ENCODE data around the gene FIP1L1. TPM values are rescaled to one million over a fixed set of nuclear protein-coding genes. Genes with fewer than 3 reads are reported as not detected.
"Not testable (repeated sequence)": the region's sequence is repeated elsewhere in the genome, so short reads cannot be mapped to it uniquely, and the experiment has no call there.

Gene FIP1L1, protein sequence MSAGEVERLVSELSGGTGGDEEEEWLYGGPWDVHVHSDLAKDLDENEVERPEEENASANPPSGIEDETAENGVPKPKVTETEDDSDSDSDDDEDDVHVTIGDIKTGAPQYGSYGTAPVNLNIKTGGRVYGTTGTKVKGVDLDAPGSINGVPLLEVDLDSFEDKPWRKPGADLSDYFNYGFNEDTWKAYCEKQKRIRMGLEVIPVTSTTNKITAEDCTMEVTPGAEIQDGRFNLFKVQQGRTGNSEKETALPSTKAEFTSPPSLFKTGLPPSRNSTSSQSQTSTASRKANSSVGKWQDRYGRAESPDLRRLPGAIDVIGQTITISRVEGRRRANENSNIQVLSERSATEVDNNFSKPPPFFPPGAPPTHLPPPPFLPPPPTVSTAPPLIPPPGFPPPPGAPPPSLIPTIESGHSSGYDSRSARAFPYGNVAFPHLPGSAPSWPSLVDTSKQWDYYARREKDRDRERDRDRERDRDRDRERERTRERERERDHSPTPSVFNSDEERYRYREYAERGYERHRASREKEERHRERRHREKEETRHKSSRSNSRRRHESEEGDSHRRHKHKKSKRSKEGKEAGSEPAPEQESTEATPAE
- total RNA-seq (10 to 100 TPM; 73.0 to 90.7 TPM), polyA plus RNA-seq (10 to 100 TPM; 63.9 to 68.1 TPM)

DNA sequence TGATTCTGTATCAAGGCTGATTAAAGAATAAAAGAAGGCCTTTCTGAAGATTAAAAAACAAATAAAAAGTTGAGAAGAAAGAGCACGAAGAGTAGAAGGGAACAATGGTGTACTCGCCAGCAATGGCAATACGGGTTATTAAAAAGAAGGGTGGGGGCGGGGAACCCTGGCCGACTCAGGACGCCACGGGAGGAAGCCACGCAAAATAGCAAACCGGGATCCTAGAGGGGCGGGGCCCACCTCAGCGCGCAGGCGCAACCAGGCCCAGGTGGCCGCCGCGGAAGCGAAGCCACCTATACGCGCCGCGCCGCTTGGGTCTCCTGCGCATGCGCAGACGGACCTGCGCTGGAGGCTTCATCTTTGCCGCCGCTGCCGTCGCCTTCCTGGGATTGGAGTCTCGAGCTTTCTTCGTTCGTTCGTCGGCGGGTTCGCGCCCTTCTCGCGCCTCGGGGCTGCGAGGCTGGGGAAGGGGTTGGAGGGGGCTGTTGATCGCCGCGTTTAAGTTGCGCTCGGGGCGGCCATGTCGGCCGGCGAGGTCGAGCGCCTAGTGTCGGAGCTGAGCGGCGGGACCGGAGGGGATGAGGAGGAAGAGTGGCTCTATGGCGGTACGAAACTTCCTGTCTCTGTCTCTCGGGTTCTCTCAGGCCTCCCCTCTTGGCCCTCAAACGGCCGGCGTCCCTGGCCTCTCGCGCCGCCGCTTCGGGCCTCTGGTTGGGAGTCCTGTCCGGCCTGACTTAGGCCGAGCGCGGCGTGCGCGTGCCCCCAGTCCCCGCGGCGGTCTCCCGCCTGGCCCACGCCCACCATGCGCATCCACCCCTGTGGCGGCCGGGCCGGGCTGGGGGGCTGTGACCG, at the start of gene FIP1L1:
FIP1L1 (plus strand) TSS at position 323 of the 852 bp plus-strand sequence; CDS start at position 521, 198 bp downstream.
- Mint-ChIP-seq H3K27ac (peak within 1 kb of the TSS; percentile 97 to 100 (median 99)), H3K27me3 (no peaks in the 10 kb centered on the region), H3K4me1 (peaks cover 19 to 53% (median 34%) of the 10 kb centered on the region in 4 donors), H3K4me3 (peak within 1 kb of the TSS; percentile 98 to 100 (median 99)), H3K36me3 (peaks cover 3 to 22% of the 10 kb centered on the region in 2 donors), H3K9me3 (peaks cover 0 to 4% (median 0%) of the 10 kb centered on the region in 8 donors)
- ChIA-PET CTCF (ENCODE audit: partially characterized antibody) (interaction anchor here (1.7 kb wide), 1 partner anchor 9 kb away, joined by 7 read pairs; no protein-coding TSS in a partner anchor), POLR2A (ENCODE audit: partially characterized antibody) (interaction anchor here (0.5 to 3.3 kb wide), 5 partner anchors 11 to 665 kb away, joined by 3 to 49 read pairs (median 4); partner anchors contain the start of gene SCFD2)
- no peaks in the 10 kb centered on the region for H3K9me3 ChIP-seq (ENCODE audit: control insufficient read depth in 1 of 2, low read length in 2 of 2)
- no peaks in the 10 kb centered on the region for H3K27me3 ChIP-seq (ENCODE audit: insufficient read depth, low read length)
- peaks cover 37% of the 10 kb centered on the region for H3K4me1 ChIP-seq (ENCODE audit: insufficient read depth, low read length)
- peak; percentile 93 to 97 (median 95) for DNase-seq
- H3K27ac ChIP-seq (ENCODE audit: low read depth, low read length) = peak within 1 kb of the TSS; percentile 92
- peak within 1 kb of the TSS; percentile 71 to 89 for H3K4me3 ChIP-seq (ENCODE audit: low read length in 2 of 2)
- intact Hi-C loops (cut with micrococcal nuclease) = loop anchor here (1.0 to 5.0 kb wide), 5 partner anchors 11 to 1535 kb away; partner anchors contain the start of genes CHIC2, DCUN1D4 and SCFD2
- no peaks in the 10 kb centered on the region for H3K36me3 ChIP-seq (ENCODE audit: insufficient read depth, low read length)

DNA sequence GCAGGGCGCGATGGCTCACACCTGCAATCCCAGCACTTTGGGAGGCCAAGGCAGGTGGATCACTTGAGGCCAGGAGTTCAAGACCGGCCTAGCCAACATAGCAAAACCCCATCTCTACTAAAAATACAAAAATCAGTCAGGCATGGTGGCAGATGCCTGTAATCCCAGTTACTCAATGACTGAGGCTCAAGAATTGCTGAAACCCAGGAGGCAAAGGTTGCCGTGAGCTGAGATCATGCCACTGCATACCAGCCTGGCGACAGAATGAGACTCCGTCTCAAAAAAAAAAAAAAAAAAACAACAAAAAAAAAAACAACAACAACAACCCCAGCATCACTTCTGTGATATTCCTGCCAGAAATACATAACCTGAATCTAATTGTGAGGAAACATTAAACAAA, 42.5 kb upstream of the FIP1L1 start:
- H3K9me3 ChIP-seq (ENCODE audit: control insufficient read depth in 1 of 2, low read length in 2 of 2); H3K4me1 ChIP-seq (ENCODE audit: insufficient read depth, low read length); H3K27ac ChIP-seq (ENCODE audit: low read depth, low read length); H3K4me3 ChIP-seq (ENCODE audit: low read length in 2 of 2); DNase-seq; H3K36me3 ChIP-seq (ENCODE audit: insufficient read depth, low read length); H3K27me3 ChIP-seq (ENCODE audit: insufficient read depth, low read length); H3K4me3 Mint-ChIP-seq; H3K27ac Mint-ChIP-seq; H3K27me3 Mint-ChIP-seq; H3K4me1 Mint-ChIP-seq; intact Hi-C loops (cut with micrococcal nuclease); POLR2A ChIA-PET (ENCODE audit: partially characterized antibody): not testable (repeated sequence)
- CTCF ChIA-PET (ENCODE audit: partially characterized antibody) = interaction anchor here (0.6 kb wide), 1 partner anchor 47 kb away, joined by 3 read pairs; no protein-coding TSS in a partner anchor
- H3K9me3 Mint-ChIP-seq = peaks cover 0 to 12% (median 4%) of the 10 kb centered on the region in 8 donors
- peaks cover 19% of the 10 kb centered on the region in 2 donors for H3K36me3 Mint-ChIP-seq

DNA sequence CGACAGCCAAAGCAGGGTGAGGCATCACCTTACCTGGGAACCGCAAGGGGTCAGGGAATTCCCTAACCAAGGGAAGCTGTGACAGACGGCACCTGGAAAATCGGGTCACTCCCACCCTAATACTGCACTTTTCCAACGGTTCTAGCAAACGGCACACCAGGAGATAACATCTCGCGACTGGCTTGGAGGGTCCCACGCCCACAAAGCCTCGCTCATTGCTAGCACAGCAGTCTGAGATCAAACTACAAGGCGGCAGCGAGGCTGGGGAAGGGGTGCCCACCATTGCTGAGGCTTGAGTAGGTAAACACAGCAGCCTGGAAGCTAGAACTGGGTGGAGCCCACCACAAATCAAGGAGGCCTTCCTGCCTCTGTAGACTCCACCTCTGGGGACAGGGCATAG, 37.3 kb upstream of the FIP1L1 start:
- H3K4me3 ChIP-seq (ENCODE audit: low read length in 2 of 2); H3K36me3 ChIP-seq (ENCODE audit: insufficient read depth, low read length); H3K27me3 ChIP-seq (ENCODE audit: insufficient read depth, low read length); H3K27ac ChIP-seq (ENCODE audit: low read depth, low read length); H3K27me3 Mint-ChIP-seq; CTCF ChIA-PET (ENCODE audit: partially characterized antibody); H3K4me1 ChIP-seq (ENCODE audit: insufficient read depth, low read length); H3K9me3 ChIP-seq (ENCODE audit: control insufficient read depth in 1 of 2, low read length in 2 of 2); H3K4me3 Mint-ChIP-seq; POLR2A ChIA-PET (ENCODE audit: partially characterized antibody); DNase-seq; intact Hi-C loops (cut with micrococcal nuclease); H3K27ac Mint-ChIP-seq: not testable (repeated sequence)
- H3K9me3 Mint-ChIP-seq = peaks cover 0 to 20% (median 7%) of the 10 kb centered on the region in 8 donors
- peaks cover 8 to 26% (median 18%) of the 10 kb centered on the region in 4 donors for H3K4me1 Mint-ChIP-seq
- H3K36me3 Mint-ChIP-seq = peaks cover 36 to 60% of the 10 kb centered on the region in 2 donors

DNA sequence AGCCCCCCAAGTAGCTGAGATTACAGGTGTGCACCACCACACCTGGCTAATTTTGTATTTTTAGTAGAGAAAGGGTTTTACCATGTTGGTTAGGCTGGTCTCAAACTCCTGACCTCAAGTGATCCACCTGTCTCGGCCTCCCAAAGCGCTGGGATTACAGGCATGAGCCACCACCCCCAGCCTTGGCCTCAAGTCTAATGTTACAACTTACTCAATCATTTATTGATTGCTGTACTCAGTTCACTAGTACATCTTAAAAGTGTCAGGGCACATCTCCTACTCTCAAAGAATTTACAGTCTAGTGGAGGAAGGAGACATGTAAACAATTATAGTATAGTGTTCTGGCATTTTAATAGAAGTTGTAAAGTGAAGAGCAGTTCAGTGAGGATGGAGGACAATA, 31.0 kb upstream of the FIP1L1 start:
- POLR2A ChIA-PET (ENCODE audit: partially characterized antibody); H3K9me3 ChIP-seq (ENCODE audit: control insufficient read depth in 1 of 2, low read length in 2 of 2); H3K27ac Mint-ChIP-seq; H3K27me3 Mint-ChIP-seq; H3K4me1 ChIP-seq (ENCODE audit: insufficient read depth, low read length); H3K27ac ChIP-seq (ENCODE audit: low read depth, low read length); H3K4me3 ChIP-seq (ENCODE audit: low read length in 2 of 2); H3K27me3 ChIP-seq (ENCODE audit: insufficient read depth, low read length); intact Hi-C loops (cut with micrococcal nuclease); H3K36me3 ChIP-seq (ENCODE audit: insufficient read depth, low read length); CTCF ChIA-PET (ENCODE audit: partially characterized antibody); H3K4me3 Mint-ChIP-seq; DNase-seq: not testable (repeated sequence)
- Mint-ChIP-seq H3K9me3 (peaks cover 0 to 15% (median 4%) of the 10 kb centered on the region in 8 donors), H3K36me3 (peaks cover 54 to 79% of the 10 kb centered on the region in 2 donors), H3K4me1 (peaks cover 7 to 18% (median 13%) of the 10 kb centered on the region in 4 donors)

DNA sequence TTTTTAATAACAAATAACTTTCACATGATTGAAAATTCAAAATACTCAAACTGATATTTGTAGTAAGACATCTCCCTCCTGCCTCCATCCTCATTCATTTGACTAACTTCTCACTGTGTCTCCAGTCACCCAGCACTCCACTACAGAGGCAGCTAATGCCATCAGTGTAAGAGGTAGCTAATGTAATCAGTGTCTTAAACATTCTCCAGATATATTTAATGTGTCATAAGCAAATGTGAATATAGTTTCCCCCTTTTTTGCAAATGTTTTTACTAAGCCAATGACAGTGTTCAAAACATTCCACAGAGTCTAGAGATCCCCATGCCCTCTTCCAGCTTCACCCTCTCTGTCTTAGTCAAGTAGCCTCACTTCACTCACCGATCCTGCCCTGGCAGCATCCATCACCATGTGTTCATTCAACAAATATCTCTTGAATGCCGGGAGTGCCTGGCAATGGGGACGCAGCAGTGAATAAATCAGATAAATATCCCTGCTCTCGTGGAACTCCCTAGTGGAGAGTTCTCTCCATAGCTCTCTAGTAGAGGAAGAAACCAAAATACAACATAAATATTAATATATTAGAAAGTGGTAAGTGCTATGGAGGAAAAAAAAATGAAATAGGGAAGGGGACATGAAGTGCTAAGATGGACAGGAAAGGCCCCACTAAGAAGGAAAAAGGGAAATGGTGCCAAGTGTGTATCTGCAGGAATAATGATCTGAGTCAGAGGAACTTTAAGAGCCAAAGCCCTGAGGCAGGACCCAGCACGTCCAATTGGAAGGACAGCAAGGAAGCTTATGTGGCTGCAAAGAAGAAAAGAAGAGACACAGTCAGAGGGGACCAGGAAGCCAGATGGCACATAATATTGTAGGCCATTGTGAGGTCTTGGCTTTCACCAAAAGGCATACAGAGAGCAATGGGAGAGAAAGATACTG, 30.3 kb upstream of the FIP1L1 start:
- CTCF ChIA-PET (ENCODE audit: partially characterized antibody) = no interaction called here
- H3K4me1 Mint-ChIP-seq = peaks cover 7 to 14% (median 10%) of the 10 kb centered on the region in 4 donors
- H3K4me3 ChIP-seq (ENCODE audit: low read length in 2 of 2) = no peak overlapping the region
- POLR2A ChIA-PET (ENCODE audit: partially characterized antibody) = no interaction called here
- DNase-seq = no peak
- H3K4me1 ChIP-seq (ENCODE audit: insufficient read depth, low read length) = no peaks in the 10 kb centered on the region
- H3K36me3 Mint-ChIP-seq = peaks cover 54 to 74% of the 10 kb centered on the region in 2 donors
- H3K36me3 ChIP-seq (ENCODE audit: insufficient read depth, low read length) = no peaks in the 10 kb centered on the region
- H3K27me3 Mint-ChIP-seq = no peaks in the 10 kb centered on the region
- no peaks in the 10 kb centered on the region for H3K27me3 ChIP-seq (ENCODE audit: insufficient read depth, low read length)
- peak overlapping the region in 3 of 7 donors; percentile 7 to 39 (median 8) for H3K27ac Mint-ChIP-seq
- H3K27ac ChIP-seq (ENCODE audit: low read depth, low read length) = no peak overlapping the region
- H3K9me3 Mint-ChIP-seq = peaks cover 0 to 15% (median 3%) of the 10 kb centered on the region in 8 donors
- intact Hi-C loops (cut with micrococcal nuclease) = no loop called here
- H3K9me3 ChIP-seq (ENCODE audit: control insufficient read depth in 1 of 2, low read length in 2 of 2) = no peaks in the 10 kb centered on the region
- no peak overlapping the region for H3K4me3 Mint-ChIP-seq

DNA sequence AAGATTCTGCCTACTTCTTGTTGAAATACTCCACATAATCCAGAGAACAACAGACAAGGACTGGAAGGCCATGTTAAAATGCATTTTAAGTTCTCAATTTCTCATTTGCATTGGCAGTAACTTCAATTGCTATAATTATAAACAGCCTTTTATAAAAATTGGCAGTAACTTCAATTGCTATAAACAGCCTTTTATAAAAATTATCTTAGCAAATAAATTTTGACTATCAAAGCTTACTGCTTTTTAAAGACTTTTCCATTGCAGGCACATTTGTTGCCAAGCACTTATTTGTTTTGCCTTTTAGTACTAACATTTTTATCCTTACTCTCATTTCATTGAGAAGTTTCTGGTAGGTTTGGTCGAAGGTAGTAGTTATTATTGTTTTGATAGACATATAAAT, 29.4 kb upstream of the FIP1L1 start:
- CTCF ChIA-PET (ENCODE audit: partially characterized antibody) = no interaction called here
- Histone ChIP-seq H3K9me3 (ENCODE audit: control insufficient read depth in 1 of 2, low read length in 2 of 2) (no peaks in the 10 kb centered on the region), H3K36me3 (ENCODE audit: insufficient read depth, low read length) (no peaks in the 10 kb centered on the region), H3K4me3 (ENCODE audit: low read length in 2 of 2) (no peak overlapping the region), H3K27me3 (ENCODE audit: insufficient read depth, low read length) (no peaks in the 10 kb centered on the region), H3K4me1 (ENCODE audit: insufficient read depth, low read length) (no peaks in the 10 kb centered on the region), H3K27ac (ENCODE audit: low read depth, low read length) (no peak overlapping the region)
- intact Hi-C loops (cut with micrococcal nuclease) = no loop called here
- POLR2A ChIA-PET (ENCODE audit: partially characterized antibody) = no interaction called here
- peaks cover 60 to 76% of the 10 kb centered on the region in 2 donors for H3K36me3 Mint-ChIP-seq
- DNase-seq = no peak
- no peak overlapping the region for H3K4me3 Mint-ChIP-seq
- H3K4me1 Mint-ChIP-seq = peaks cover 1 to 10% (median 8%) of the 10 kb centered on the region in 4 donors
- no peak overlapping the region for H3K27ac Mint-ChIP-seq
- no peaks in the 10 kb centered on the region for H3K27me3 Mint-ChIP-seq
- peaks cover 0 to 15% (median 2%) of the 10 kb centered on the region in 8 donors for H3K9me3 Mint-ChIP-seq
